Measurements from ENCODE around the gene CPEB4.

CPEB4 gene

DNA sequence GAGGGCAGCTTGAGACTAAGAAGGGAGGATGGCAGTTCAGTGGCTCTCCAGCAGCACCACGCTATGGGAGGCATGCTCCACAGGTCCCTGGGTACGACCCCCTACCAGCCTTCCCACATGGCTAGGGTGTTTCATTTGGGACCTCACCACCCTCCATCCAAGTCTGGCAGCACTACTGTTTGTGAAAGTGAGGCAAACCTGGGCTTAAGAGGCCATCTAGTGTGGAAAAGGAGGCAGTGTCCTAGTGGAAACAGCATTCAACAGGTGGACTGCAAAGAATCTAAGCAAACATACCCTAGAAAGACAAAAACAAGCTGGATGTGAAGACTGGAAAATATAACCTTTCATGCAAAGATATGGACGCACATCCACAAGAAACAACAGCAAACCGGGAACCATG lies 96.1 kb downstream of the CPEB4 start:
- no peak for DNase-seq

DNA sequence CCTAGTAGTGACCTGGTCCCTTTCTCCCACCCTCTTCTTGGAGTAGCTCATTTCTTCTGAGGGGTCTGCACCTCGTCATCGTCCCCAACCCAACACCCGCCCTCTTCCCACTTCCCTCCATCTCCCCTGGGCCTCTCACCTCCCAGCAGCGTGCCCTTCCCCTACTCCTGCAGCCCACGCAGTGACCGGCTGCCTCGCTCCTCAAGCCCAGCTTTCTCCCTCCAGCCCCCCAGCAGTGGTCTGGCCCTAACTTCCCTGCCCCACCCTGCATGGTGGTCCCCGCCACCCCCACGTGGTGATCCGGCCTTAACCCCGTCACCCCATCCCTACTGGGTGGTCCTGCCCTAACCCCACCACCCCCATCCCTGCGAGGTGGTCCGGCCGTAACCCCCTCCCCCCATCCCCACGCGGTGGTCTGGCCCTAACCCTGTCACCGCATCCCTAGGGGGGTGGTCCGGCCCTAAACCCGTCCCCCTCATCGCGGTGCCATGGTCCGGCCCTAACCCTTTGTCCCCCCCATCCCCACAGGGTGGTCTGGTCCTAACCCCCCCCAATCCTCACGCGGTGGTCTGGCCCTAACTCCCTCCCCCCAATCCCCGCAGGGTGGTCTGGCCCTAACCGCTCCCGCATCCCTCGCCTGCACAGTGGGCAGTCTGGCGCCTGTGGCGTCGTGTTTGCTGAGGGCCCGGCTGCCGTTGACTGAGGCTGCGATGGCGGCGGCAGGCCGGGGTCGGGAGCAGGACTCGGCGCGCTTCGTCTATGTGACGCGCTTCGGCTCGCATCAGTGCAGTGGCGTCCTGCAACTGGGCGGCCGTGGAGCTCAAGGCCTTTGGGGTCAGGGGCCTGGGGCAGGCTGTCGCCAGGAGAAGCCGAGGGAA lies 100.6 kb downstream of the CPEB4 start, which contains the start of gene C5orf47:
Gene C5orf47 (plus strand): TSS at position 617 of the 878 bp plus-strand sequence. CDS start 94 bp downstream, at position 711.
- DNase-seq: no peak

DNA sequence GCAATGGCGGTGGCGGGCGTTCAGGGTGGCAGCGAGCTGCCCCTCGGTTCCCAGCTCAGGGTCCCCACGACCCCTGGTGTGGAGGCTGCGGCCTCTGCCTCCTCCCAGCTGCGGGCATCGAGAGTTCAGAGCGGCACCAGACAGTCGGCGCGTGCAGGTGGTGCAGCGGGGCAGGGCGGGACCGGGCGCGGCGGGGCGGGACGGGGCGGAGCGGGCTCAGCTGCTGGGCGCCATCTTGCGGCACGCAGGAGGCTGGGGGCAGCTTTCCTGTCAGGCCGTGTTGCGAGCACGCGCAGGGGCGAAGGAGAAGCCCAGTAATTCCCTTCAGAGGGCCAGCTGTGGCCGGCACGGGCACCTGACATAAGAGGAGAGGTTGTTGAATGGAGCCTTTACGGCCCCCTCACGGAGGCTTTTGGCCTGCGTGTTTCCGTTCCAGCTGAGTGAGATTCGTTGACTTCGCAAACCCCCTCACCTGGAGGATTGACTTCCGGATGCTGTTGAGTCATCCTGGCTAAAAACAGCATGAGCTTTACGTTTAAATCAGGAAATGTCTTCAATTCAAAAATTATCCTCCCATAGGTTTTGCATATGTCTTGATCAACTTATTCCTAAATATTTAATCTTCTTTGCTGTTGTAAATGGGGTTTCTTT lies 101.4 kb downstream of the CPEB4 start:
- DNase-seq: no peak

DNA sequence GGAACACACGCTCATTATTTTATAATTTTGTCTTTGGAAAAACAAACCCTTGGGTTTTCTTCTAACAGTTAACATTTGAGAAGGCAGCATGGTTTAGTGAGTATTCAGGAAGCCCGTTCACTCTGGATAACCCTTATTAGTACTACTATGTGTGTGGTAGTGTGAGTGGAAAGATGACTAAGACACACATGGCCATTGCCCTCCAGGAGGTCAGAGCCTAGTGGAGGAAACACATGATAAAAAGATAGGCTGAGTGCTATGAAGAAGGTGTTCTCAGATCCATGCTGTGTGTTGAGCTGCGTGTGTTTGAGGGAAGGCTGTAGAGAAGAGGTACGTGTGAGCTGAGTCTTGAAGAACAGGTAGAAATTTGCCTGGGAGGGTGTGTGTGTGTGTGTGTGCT lies 109.2 kb downstream of the CPEB4 start:
- DNase-seq: no peak

DNA sequence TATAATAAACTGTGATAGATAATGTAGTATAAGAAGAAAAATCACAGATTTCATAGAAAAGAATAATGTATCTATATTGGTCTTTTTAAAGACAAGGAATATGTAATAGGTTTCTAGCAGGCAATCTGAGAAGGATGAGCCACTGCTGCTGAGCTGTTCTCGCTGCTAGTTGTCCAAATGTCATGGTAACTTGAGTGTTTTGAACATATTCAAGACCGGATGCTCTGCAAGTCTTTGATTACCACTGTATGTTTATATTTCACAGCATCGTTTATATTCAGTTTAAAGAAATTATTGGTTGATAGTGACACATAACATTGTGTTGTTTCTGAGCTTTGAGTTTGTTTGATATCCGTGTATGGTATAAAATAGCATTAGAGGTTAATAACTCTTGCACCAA lies 110.4 kb downstream of the CPEB4 start:
- no peak for DNase-seq

- DNase-seq: no peak
These were observed 111.9 kb downstream of the CPEB4 start for GRCh38 chr5:174000076-174000475.

DNA sequence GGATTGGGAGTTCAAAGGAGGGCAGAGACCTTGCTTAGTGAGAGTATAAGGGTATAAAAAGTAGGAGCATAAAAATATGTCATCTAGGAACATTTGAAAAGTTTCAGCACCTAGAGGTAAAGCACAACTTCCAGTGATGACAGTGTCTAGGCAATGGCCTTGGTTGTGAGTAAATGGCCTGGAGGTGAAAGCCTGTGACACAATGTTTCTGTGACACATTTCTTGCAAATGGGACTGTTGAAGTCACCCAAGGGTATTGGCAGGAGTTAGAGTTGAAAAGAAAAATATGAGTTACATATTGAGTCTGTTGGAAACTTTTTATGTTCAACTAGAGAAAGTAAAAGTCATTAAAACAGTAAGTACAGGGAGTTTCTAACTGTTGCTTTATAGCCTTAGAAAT lies 115.6 kb downstream of the CPEB4 start:
- no peak for DNase-seq

GRCh38 chr5:174008922-174009321 lies 120.8 kb downstream of the CPEB4 start:
- no peak for DNase-seq

- DNase-seq: no peak
These were observed 122.2 kb downstream of the CPEB4 start for GRCh38 chr5:174010365-174010764.

DNA sequence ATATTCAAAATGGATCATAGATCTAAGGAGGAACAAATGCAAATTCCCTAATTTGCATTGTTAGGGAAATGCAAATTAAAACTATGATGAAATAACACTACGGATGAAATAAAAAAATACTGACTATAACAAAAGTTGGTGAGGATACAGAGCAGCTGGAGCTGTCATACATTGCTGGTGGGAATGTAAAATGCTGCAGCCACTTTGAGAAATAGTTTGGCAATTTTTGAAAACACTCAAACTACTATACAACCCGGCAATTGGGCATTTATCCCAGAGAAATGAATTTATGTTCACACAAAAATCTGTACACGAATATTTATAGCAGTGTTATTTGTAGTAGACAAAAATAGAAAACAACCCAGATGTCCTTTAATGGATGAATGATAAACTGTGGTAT lies 123.3 kb downstream of the CPEB4 start:
- no peak for DNase-seq

All from fibroblast of skin of scalp (primary cell).